Ishikawa (cell line): ENCODE data around the gene MAML2.
A peak's percentile ranks its signal among the peaks of the same experiment; 100 is the strongest.

ENCODE experiments used
- CEBPB ChIP-seq: IDR thresholded peaks from 2 replicates; pipeline ENCODE4 v1.6.1; 2012
- CREB1 ChIP-seq: IDR thresholded peaks from 2 replicates; pipeline ENCODE4 v1.6.1; 2012; ENCODE audit warnings: low read depth
- EGR1 ChIP-seq: IDR thresholded peaks from 2 replicates; pipeline ENCODE4 v1.6.1; 2012
- EP300 ChIP-seq: IDR thresholded peaks from 2 replicates; pipeline ENCODE4 v1.6.1; 2012; ENCODE audit warnings: borderline replicate concordance
- FOXM1 ChIP-seq: IDR thresholded peaks from 2 replicates; pipeline ENCODE4 v1.6.1; 2012; ENCODE audit warnings: low read depth, borderline replicate concordance
- NFIC ChIP-seq: IDR thresholded peaks from 2 replicates; pipeline ENCODE4 v1.6.1; 2012
- RAD21 ChIP-seq: IDR thresholded peaks from 2 replicates; pipeline ENCODE4 v1.6.1; 2012; ENCODE audit warnings: low read depth
- TAF1 ChIP-seq: IDR thresholded peaks from 2 replicates; pipeline ENCODE4 v1.6.1; 2012; ENCODE audit warnings: low read depth, mild to moderate bottlenecking
- TCF12 ChIP-seq: IDR thresholded peaks from 2 replicates; pipeline ENCODE4 v1.6.1; 2012; ENCODE audit warnings: low read depth
- TEAD4 ChIP-seq: IDR thresholded peaks from 2 replicates; pipeline ENCODE4 v1.6.1; 2012
- YY1 ChIP-seq: IDR thresholded peaks from 2 replicates; pipeline ENCODE4 v1.6.1; 2012; ENCODE audit warnings: low read depth
- ZBTB7A ChIP-seq: IDR thresholded peaks from 2 replicates; pipeline ENCODE4 v1.6.1; 2012; ENCODE audit warnings: low read depth
- TF ChIP-seq, protein P1 (sequence below): IDR thresholded peaks from 2 replicates; pipeline ENCODE4 v1.6.1; 2012
- TF ChIP-seq, protein P2 (sequence below): IDR thresholded peaks from 2 replicates; pipeline ENCODE4 v1.6.1; 2012
- TF ChIP-seq, protein P3 (sequence below): IDR thresholded peaks from 2 replicates; pipeline ENCODE4 v1.6.1; 2012; ENCODE audit warnings: low read depth, mild to moderate bottlenecking

The MAML2 gene

DNA sequence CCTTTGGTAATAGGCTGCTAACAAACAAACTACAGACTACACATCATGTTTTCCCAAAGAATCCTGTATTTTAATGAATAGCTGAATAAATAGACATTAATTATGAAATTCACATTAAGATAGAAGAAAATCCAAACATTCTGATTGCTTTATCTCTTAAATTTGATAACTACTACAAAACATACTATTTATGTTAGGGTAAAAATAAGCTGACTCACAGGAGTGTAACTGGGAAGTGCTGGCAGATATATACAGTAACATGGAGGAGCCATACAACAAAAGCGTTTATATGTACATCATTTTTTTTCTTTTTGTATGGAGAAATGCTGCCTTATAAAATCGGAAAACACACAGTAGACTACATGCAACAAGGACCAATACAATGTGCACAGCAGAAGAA lies 366.4 kb downstream of the MAML2 start:
- TF ChIP-seq RAD21 (no peak), FOXM1 (no peak), TEAD4 (no peak), YY1 (no peak), EP300 (no peak), ZBTB7A (no peak), CREB1 (no peak), TAF1 (no peak), TCF12 (no peak), CEBPB (no peak), EGR1 (no peak), NFIC (no peak)
- TF ChIP-seq, protein P1, sequence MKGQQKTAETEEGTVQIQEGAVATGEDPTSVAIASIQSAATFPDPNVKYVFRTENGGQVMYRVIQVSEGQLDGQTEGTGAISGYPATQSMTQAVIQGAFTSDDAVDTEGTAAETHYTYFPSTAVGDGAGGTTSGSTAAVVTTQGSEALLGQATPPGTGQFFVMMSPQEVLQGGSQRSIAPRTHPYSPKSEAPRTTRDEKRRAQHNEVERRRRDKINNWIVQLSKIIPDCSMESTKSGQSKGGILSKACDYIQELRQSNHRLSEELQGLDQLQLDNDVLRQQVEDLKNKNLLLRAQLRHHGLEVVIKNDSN: no peak
- TF ChIP-seq, protein P2, sequence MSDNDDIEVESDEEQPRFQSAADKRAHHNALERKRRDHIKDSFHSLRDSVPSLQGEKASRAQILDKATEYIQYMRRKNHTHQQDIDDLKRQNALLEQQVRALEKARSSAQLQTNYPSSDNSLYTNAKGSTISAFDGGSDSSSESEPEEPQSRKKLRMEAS: no peak
- TF ChIP-seq, protein P3, sequence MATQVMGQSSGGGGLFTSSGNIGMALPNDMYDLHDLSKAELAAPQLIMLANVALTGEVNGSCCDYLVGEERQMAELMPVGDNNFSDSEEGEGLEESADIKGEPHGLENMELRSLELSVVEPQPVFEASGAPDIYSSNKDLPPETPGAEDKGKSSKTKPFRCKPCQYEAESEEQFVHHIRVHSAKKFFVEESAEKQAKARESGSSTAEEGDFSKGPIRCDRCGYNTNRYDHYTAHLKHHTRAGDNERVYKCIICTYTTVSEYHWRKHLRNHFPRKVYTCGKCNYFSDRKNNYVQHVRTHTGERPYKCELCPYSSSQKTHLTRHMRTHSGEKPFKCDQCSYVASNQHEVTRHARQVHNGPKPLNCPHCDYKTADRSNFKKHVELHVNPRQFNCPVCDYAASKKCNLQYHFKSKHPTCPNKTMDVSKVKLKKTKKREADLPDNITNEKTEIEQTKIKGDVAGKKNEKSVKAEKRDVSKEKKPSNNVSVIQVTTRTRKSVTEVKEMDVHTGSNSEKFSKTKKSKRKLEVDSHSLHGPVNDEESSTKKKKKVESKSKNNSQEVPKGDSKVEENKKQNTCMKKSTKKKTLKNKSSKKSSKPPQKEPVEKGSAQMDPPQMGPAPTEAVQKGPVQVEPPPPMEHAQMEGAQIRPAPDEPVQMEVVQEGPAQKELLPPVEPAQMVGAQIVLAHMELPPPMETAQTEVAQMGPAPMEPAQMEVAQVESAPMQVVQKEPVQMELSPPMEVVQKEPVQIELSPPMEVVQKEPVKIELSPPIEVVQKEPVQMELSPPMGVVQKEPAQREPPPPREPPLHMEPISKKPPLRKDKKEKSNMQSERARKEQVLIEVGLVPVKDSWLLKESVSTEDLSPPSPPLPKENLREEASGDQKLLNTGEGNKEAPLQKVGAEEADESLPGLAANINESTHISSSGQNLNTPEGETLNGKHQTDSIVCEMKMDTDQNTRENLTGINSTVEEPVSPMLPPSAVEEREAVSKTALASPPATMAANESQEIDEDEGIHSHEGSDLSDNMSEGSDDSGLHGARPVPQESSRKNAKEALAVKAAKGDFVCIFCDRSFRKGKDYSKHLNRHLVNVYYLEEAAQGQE: no peak

DNA sequence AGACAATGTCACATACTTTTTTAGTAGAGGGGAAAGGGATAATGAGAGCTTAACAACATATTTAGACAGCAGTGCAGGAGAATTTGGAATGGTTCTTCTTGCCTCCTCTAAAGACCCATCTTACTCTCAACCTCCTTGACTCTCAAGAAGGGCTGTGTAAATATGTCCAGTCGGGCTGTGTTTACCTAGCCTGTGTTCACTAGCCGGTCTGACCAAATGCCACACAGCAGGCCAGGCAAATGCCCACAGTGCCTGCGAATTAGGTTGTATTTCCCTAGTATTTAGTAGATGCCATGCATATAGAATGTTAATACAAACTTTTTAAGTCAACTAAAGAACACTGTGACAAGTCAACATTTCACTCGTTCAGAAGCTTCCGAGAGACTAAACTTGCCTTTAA lies 367.7 kb downstream of the MAML2 start:
- TF ChIP-seq RAD21: no peak
- no peak for TF ChIP-seq TCF12
- TF ChIP-seq EGR1: no peak
- no peak for TF ChIP-seq YY1

DNA sequence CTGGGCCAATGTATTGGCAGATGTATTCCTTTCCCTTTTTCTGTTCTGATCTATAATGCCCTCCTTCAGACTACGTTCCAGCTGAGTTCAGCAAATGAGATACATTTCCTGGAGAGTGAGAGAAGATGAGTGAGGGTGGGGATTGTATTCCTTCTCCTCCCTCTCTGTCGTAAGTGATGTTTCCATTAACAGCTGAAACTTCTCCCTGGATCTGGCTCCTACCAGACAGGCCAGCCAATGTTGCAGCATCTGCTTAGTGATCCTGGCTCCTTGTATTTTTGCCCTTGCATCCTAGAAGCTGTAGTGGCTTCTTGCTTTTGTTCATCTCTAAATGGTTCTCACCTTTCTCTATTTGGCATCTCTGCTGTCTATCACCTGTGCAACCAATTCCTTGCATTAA lies 370.9 kb downstream of the MAML2 start:
- TF ChIP-seq ZBTB7A (no peak), NFIC (no peak), CEBPB (no peak), CREB1 (no peak), EP300 (no peak), EGR1 (no peak), TAF1 (no peak)
- TF ChIP-seq, protein P2: no peak
- TF ChIP-seq, protein P1: no peak

DNA sequence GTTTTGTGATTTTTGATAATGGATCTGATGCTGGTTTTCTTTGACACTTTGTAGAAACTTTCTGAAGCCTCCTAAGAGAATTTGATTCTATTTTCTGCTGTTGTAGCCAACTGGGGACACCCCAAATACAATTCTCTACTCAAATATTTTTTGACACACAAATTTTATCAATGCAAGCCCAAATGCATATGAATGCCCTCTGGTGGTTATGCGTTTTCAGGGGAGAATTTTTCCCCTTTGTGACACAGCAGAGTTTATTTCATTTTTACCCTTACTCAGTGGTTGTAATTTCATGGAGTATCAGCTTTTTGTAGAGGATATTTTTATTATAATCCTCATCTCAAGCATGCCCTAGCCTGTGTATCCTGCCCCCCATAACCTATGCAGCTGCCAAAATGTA lies 374.4 kb downstream of the MAML2 start:
- TF ChIP-seq, protein P1: no peak
- TF ChIP-seq RAD21: peak; percentile 11; the same call in 1 of the 2 replicates

DNA sequence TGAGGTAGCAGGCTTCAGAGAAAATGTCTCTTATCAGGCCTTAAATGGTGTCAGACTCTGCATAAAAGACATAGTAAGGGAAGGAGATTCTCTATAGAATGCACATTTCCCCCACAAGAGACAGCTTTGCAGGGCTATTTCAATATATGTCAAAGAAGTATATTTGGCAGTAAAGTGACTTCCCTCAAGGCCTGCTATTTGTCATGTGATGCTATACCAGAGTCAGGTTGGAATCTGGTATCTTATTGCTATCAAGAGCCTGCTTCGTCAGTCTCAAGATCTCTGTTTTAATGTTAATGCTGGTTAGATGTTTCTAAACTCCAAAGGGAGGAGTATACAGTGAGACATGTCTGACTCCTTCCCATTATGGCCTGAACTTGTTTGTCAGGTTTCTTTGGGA lies 378.7 kb downstream of the MAML2 start:
- TF ChIP-seq RAD21 (no peak), CEBPB (no peak), NFIC (no peak), EGR1 (no peak), TAF1 (no peak), CREB1 (no peak), TEAD4 (no peak), YY1 (no peak), FOXM1 (no peak), EP300 (no peak), TCF12 (no peak), ZBTB7A (no peak)
- TF ChIP-seq, protein P3: no peak
- TF ChIP-seq, protein P2: no peak
- TF ChIP-seq, protein P1: no peak
